SK-N-SH (cell line): Measurements from ENCODE around the gene TPRG1. TPM values are rescaled to one million over a fixed set of nuclear protein-coding genes. Genes with fewer than 3 reads are reported as not detected.

Experiments used
- CTCF ChIA-PET: fragments of 300-600, 350-600 bp; formaldehyde crosslinking; extraction: SDS; loops from one replicate; lab custom pipeline; 2021; lab: Yijun Ruan, JAX
- POLR2A ChIA-PET: fragments of 350-600 bp; sonication (Branson Sonifier 250); formaldehyde crosslinking; extraction: SDS; loops from one replicate; lab custom pipeline; 2020; ENCODE audit warnings: antibody characterized with exemption, inconsistent platforms; lab: Yijun Ruan, JAX
- DNase-seq: peaks from one replicate; pipeline ENCODE4 v3.0.0; 2012
- H2AFZ ChIP-seq: fragments of 200-600 bp; sonication (generic); 2 replicates; pipeline ENCODE4 v1.8.1; 2016; ENCODE audit warnings: antibody characterized with exemption, mild to moderate bottlenecking, low read depth
- H3F3A ChIP-seq: fragments of 200-600 bp; sonication (generic); replicated peaks from 2 replicates; pipeline ENCODE3; 2016; ENCODE audit warnings: antibody characterized with exemption, mild to moderate bottlenecking; ENCODE audit not compliant: insufficient read depth
- H3K27ac ChIP-seq, 2 experiments: fragments of 200-500 bp in 1 of 2; fragments of 200-600 bp in 1 of 2; sonication (Bioruptor generic) in 1 of 2; sonication (generic), shearing (Covaris generic) in 1 of 2; 2 replicates each; pipeline versions ENCODE4 v1.5.1 to v1.6.1; 2014 to 2016; ENCODE audit warnings: low read depth in 2 of 2, inconsistent platforms in 1 of 2, low read length in 1 of 2, mild to moderate bottlenecking in 1 of 2, mixed read lengths in 1 of 2
- H3K27me3 ChIP-seq: fragments of 200-600 bp; sonication (generic), shearing (Covaris generic); 2 replicates; pipeline ENCODE4 v1.6.1; 2016; ENCODE audit warnings: mixed run types; ENCODE audit not compliant: insufficient read depth
- H3K36me3 ChIP-seq, 2 experiments: fragments of 200-500 bp in 1 of 2; fragments of 200-600 bp in 1 of 2; sonication (Bioruptor generic) in 1 of 2; sonication (generic) in 1 of 2; replicated peaks in 1 of 2; 2 replicates each; pipeline versions ENCODE3 to v1.5.1; 2014 to 2016; ENCODE audit warnings: low read length in 1 of 2, mild to moderate bottlenecking in 1 of 2; ENCODE audit not compliant: insufficient read depth in 2 of 2, control insufficient read depth in 1 of 2
- H3K4me1 ChIP-seq, 2 experiments: fragments of 200-500 bp in 1 of 2; fragments of 200-600 bp in 1 of 2; sonication (Bioruptor generic) in 1 of 2; sonication (generic), shearing (Covaris generic) in 1 of 2; 2 replicates each; pipeline versions ENCODE4 v1.5.1 to v1.6.1; 2014 to 2016; ENCODE audit warnings: low read depth in 1 of 2, low read length in 1 of 2, mixed run types in 1 of 2; ENCODE audit not compliant: insufficient read depth in 2 of 2, control insufficient read depth in 1 of 2
- H3K4me2 ChIP-seq: fragments of 200-600 bp; sonication (generic), shearing (Covaris generic); 2 replicates; pipeline ENCODE4 v1.6.1; 2017; ENCODE audit warnings: mixed run types
- H3K4me3 ChIP-seq, 2 experiments: fragments of 200-500 bp in 1 of 2; fragments of 200-600 bp in 1 of 2; sonication (Bioruptor generic) in 1 of 2; sonication (generic), shearing (Covaris generic) in 1 of 2; 2 replicates each; pipeline versions ENCODE4 v1.5.1 to v1.8.1; 2014 to 2016; ENCODE audit warnings: low read depth in 2 of 2, inconsistent platforms in 1 of 2, low read length in 1 of 2, mild to moderate bottlenecking in 1 of 2, mixed read lengths in 1 of 2, moderate library complexity in 1 of 2
- H3K79me2 ChIP-seq: fragments of 200-600 bp; sonication (generic); 2 replicates; pipeline ENCODE4 v1.8.1; 2017; ENCODE audit warnings: mild to moderate bottlenecking; ENCODE audit not compliant: insufficient read depth
- H3K9ac ChIP-seq: fragments of 200-600 bp; sonication (generic); 2 replicates; pipeline ENCODE4 v1.6.1; 2017; ENCODE audit warnings: mixed run types
- H3K9me2 ChIP-seq: fragments of 200-600 bp; sonication (generic); 2 replicates; pipeline ENCODE4 v1.6.1; 2017; ENCODE audit warnings: mixed run types
- H3K9me3 ChIP-seq: fragments of 200-600 bp; sonication (generic); 2 replicates; pipeline ENCODE4 v1.6.1; 2017; ENCODE audit warnings: mixed run types, mild to moderate bottlenecking, moderate library complexity
- H4K20me1 ChIP-seq: fragments of 200-600 bp; sonication (generic); 2 replicates; pipeline ENCODE4 v1.6.1; 2017; ENCODE audit warnings: mild to moderate bottlenecking, mixed run types; ENCODE audit not compliant: insufficient read depth
- ELF1 ChIP-seq: IDR thresholded peaks from 2 replicates; pipeline ENCODE4 v1.4.0; 2012
- EP300 ChIP-seq, 2 experiments: IDR thresholded peaks; 2 replicates each; pipeline versions ENCODE4 v1.4.0 to v1.6.1; 2012; ENCODE audit warnings: borderline replicate concordance in 1 of 2, low read depth in 1 of 2, low read length in 1 of 2
- EZH2phosphoT487 ChIP-seq: fragments of 200-600 bp; sonication (generic); IDR thresholded peaks from 2 replicates; pipeline ENCODE4 v1.6.1; 2017; ENCODE audit warnings: low read depth, mixed run types, mild to moderate bottlenecking, antibody characterized with exemption, moderate library complexity, borderline replicate concordance
- FOXM1 ChIP-seq: IDR thresholded peaks from 2 replicates; pipeline ENCODE4 v1.4.0; 2012; ENCODE audit warnings: low read depth, mild to moderate bottlenecking
- GABPA ChIP-seq: IDR thresholded peaks from 2 replicates; pipeline ENCODE4 v1.4.0; 2012; ENCODE audit warnings: low read depth, mild to moderate bottlenecking
- GATA2 ChIP-seq: sonication (generic); formaldehyde crosslinking; IDR thresholded peaks from 2 replicates; pipeline ENCODE4 v1.5.0; 2020; ENCODE audit warnings: mild to moderate bottlenecking, missing genetic modification reagents
- JUND ChIP-seq: IDR thresholded peaks from 2 replicates; pipeline ENCODE4 v1.4.0; 2012
- MAX ChIP-seq: IDR thresholded peaks from 2 replicates; pipeline ENCODE4 v1.4.0; 2012; ENCODE audit warnings: low read depth
- MXI1 ChIP-seq: IDR thresholded peaks from 2 replicates; pipeline ENCODE4 v1.6.1; 2012; ENCODE audit warnings: mild to moderate bottlenecking, low read depth, low read length, improper control_type of control experiment
- NFIC ChIP-seq: IDR thresholded peaks from 2 replicates; pipeline ENCODE4 v1.4.0; 2012; ENCODE audit warnings: borderline replicate concordance
- NRF1 ChIP-seq: IDR thresholded peaks from 2 replicates; pipeline ENCODE4 v1.6.1; 2012; ENCODE audit warnings: low read depth, mild to moderate bottlenecking, low read length
- POLR2AphosphoS5 ChIP-seq: IDR thresholded peaks from 2 replicates; pipeline ENCODE4 v1.6.1; 2012; ENCODE audit warnings: low read depth, low read length
- REST ChIP-seq: IDR thresholded peaks from 2 replicates; pipeline ENCODE4 v1.6.1; 2012; ENCODE audit warnings: mild to moderate bottlenecking, low read depth, low read length, moderate library complexity
- RFX5 ChIP-seq: IDR thresholded peaks from 2 replicates; pipeline ENCODE4 v1.6.1; 2012; ENCODE audit warnings: mild to moderate bottlenecking, improper control_type of control experiment, low read length
- RXRA ChIP-seq: IDR thresholded peaks from 2 replicates; pipeline ENCODE4 v1.4.0; 2012; ENCODE audit warnings: low read depth, mild to moderate bottlenecking, borderline replicate concordance
- SIN3A ChIP-seq: IDR thresholded peaks from 2 replicates; pipeline ENCODE4 v1.6.1; 2012; ENCODE audit warnings: low read depth, mild to moderate bottlenecking, low read length, moderate library complexity, borderline replicate concordance
- USF1 ChIP-seq: IDR thresholded peaks from 2 replicates; pipeline ENCODE4 v1.4.0; 2012; ENCODE audit warnings: low read depth, borderline replicate concordance
- USF2 ChIP-seq: fragments of 150-350 bp; IDR thresholded peaks from 2 replicates; pipeline ENCODE4 v1.6.1; 2017; ENCODE audit warnings: antibody characterized with exemption, low read length, low read depth, borderline replicate concordance
- YY1 ChIP-seq: IDR thresholded peaks from 2 replicates; pipeline ENCODE4 v1.4.0; 2012; ENCODE audit warnings: low read depth, mild to moderate bottlenecking
- WGBS: methylation state at CpG from one replicate; pipeline ENCODE4 v1.1.6; 2017; ENCODE audit warnings: low lambda C conversion rate; 5-methylcytosine and 5-hydroxymethylcytosine counted together
- polyA plus RNA-seq, 3 experiments: library from polyadenylated mRNA; depleted of rRNA; stranded (reverse); fragments of >200 nt; gene quantifications; 2 replicates each; pipeline ENCODE4 v1.2.3, GENCODE V29; 2012

The TPRG1 gene
- polyA plus RNA-seq, 1 of the 3 experiments (the other 2 are of a cell fraction) = 0.64 TPM

- H2AFZ ChIP-seq = no peak overlapping the region
- H3K27ac ChIP-seq = no peak overlapping the region
- TF ChIP-seq NFIC (no peak), FOXM1 (no peak), GABPA (no peak), RXRA (no peak), MAX (no peak), GATA2 (CRISPR knock-in tag) (no peak), MXI1 (no peak), SIN3A (no peak), ELF1 (no peak), POLR2AphosphoS5 (no peak), YY1 (no peak), RFX5 (no peak), EP300 (IDR thresholded peaks at IDR 0.05; ENCODE audit: borderline replicate concordance in 1 of 2, low read depth in 1 of 2, low read length in 1 of 2) (no peak), USF1 (no peak), USF2 (no peak), REST (no peak), EZH2phosphoT487 (no peak), NRF1 (no peak), JUND (no peak)
- no peaks in the 10 kb centered on the region for H3K9me3 ChIP-seq
- ChIA-PET CTCF (no interaction called here), POLR2A (no interaction called here)
- H3K4me1 ChIP-seq = no peaks in the 10 kb centered on the region
- DNase-seq = no peak
- H3K9ac ChIP-seq = no peak overlapping the region
- 9% methylated on average over 3 of the region's 3 CpGs for WGBS
- H3K9me2 ChIP-seq = no peaks in the 10 kb centered on the region
- no peaks in the 10 kb centered on the region for H4K20me1 ChIP-seq
- no peak overlapping the region for H3K4me2 ChIP-seq
- H3K36me3 ChIP-seq = no peaks in the 10 kb centered on the region
- no peak overlapping the region for H3K4me3 ChIP-seq
- H3K79me2 ChIP-seq = no peaks in the 10 kb centered on the region
- H3K27me3 ChIP-seq = no peaks in the 10 kb centered on the region; the same call in 1 of the 2 replicates
- no peaks in the 10 kb centered on the region for H3F3A ChIP-seq
Observed at GRCh38 chr3:189363590-189364255, 192.0 kb downstream of the TPRG1 start.
